HG03025 (cell line): ENCODE results near the gene CLEC10A.

Experiments
- ATAC-seq: cut with Tn5 transposase; IDR thresholded peaks from one replicate; pipeline ENCODE4 v1.9.1; 2021; ENCODE audit warnings: mild to moderate bottlenecking, moderate library complexity; ENCODE audit not compliant: unreplicated experiment, low FRiP score

The CLEC10A gene

GRCh38 chr17:7043497-7044198, 36.4 kb downstream of the CLEC10A start, which contains the start of gene SLC16A11:
Gene SLC16A11, minus strand, starts transcription at chr17:7044092. Its CDS starts 579 bp downstream, at chr17:7043513.
- no peak for ATAC-seq

- no peak for ATAC-seq
Observed at GRCh38 chr17:7043182-7043496, 36.9 kb downstream of the CLEC10A start.

GRCh38 chr17:7042501-7043181, 37.4 kb downstream of the CLEC10A start:
- ATAC-seq = no peak

GRCh38 chr17:7041607-7042500, 38.2 kb downstream of the CLEC10A start:
- no peak for ATAC-seq

GRCh38 chr17:7039832-7040231, 40.2 kb downstream of the CLEC10A start:
- ATAC-seq = no peak

GRCh38 chr17:7038025-7038862, 41.8 kb downstream of the CLEC10A start:
- no peak for ATAC-seq

GRCh38 chr17:7035591-7036368, 44.3 kb downstream of the CLEC10A start, which contains the start of gene SLC16A13:
Gene SLC16A13, plus strand, starts transcription at chr17:7036015. Its CDS starts 368 bp downstream, at chr17:7036383.
- ATAC-seq = peak; percentile 86

- ATAC-seq = peak; percentile 16
Observed at GRCh38 chr17:7034955-7035590, 45.0 kb downstream of the CLEC10A start.

GRCh38 chr17:7029659-7030058, 50.4 kb downstream of the CLEC10A start:
- no peak for ATAC-seq

- no peak for ATAC-seq
Observed at GRCh38 chr17:7029096-7029495, 51.0 kb downstream of the CLEC10A start.

- no peak for ATAC-seq
Observed at GRCh38 chr17:7027335-7027734, 52.7 kb downstream of the CLEC10A start.

- ATAC-seq = no peak
Observed at GRCh38 chr17:7026471-7027115, 53.5 kb downstream of the CLEC10A start.

GRCh38 chr17:7025245-7025644, 54.8 kb downstream of the CLEC10A start:
- no peak for ATAC-seq
